GM23248 (cell line): ENCODE measurements around the gene CCDC88C. TPM values are rescaled to one million over a fixed set of nuclear protein-coding genes. Genes with fewer than 3 reads are reported as not detected.
A peak's percentile ranks its signal among the peaks of the same experiment; 100 is the strongest.

Experiments used
- DNase-seq: peaks from one replicate; pipeline ENCODE4 v3.0.0-alpha.2; 2015
- H2AFZ ChIP-seq: fragments of 200-600 bp; sonication (generic); 2 replicates; pipeline ENCODE4 v1.6.1; 2016; ENCODE audit warnings: antibody characterized with exemption
- H3F3A ChIP-seq: fragments of 200-600 bp; sonication (generic); 2 replicates; pipeline ENCODE4 v1.6.1; 2016; ENCODE audit warnings: mild to moderate bottlenecking, antibody characterized with exemption, mixed run types; ENCODE audit not compliant: insufficient read depth
- H3K27ac ChIP-seq: fragments of 200-600 bp; sonication (generic); 2 replicates; pipeline ENCODE4 v1.5.1; 2016; ENCODE audit warnings: mild to moderate bottlenecking
- H3K27me3 ChIP-seq: fragments of 200-600 bp; sonication (generic); replicated peaks from 2 replicates; pipeline ENCODE4 v1.6.1; 2016; ENCODE audit warnings: mild to moderate bottlenecking; ENCODE audit not compliant: insufficient read depth
- H3K36me3 ChIP-seq: fragments of 200-600 bp; sonication (generic); 2 replicates; pipeline ENCODE4 v1.6.1; 2016; ENCODE audit warnings: low read depth, mild to moderate bottlenecking
- H3K4me1 ChIP-seq: fragments of 200-600 bp; sonication (generic); 2 replicates; pipeline ENCODE4 v1.6.1; 2016; ENCODE audit warnings: mild to moderate bottlenecking; ENCODE audit not compliant: insufficient read depth
- H3K4me2 ChIP-seq: fragments of 200-600 bp; sonication (generic); one replicate; pipeline ENCODE4 v1.6.1; 2016; ENCODE audit warnings: mild to moderate bottlenecking; ENCODE audit not compliant: unreplicated experiment
- H3K4me3 ChIP-seq: fragments of 200-600 bp; sonication (generic); 2 replicates; pipeline ENCODE4 v1.5.1; 2016; ENCODE audit warnings: mild to moderate bottlenecking
- H3K79me2 ChIP-seq: fragments of 200-600 bp; sonication (generic); 2 replicates; pipeline ENCODE4 v1.6.1; 2016; ENCODE audit warnings: mild to moderate bottlenecking; ENCODE audit not compliant: insufficient read depth
- H3K9ac ChIP-seq: fragments of 200-600 bp; sonication (generic); 2 replicates; pipeline ENCODE4 v1.6.1; 2016; ENCODE audit warnings: mild to moderate bottlenecking
- H3K9me2 ChIP-seq: fragments of 200-600 bp; sonication (generic); 2 replicates; pipeline ENCODE4 v1.6.1; 2016; ENCODE audit warnings: mixed run types, mild to moderate bottlenecking, moderate library complexity; ENCODE audit not compliant: insufficient read depth
- H3K9me3 ChIP-seq: fragments of 200-600 bp; sonication (generic); one replicate; pipeline ENCODE4 v1.6.1; 2017; ENCODE audit warnings: low read depth
- H4K20me1 ChIP-seq: fragments of 200-600 bp; sonication (generic); 2 replicates; pipeline ENCODE4 v1.6.0; 2016; ENCODE audit not compliant: insufficient read depth
- EZH2 ChIP-seq: fragments of 200-600 bp; sonication (generic); IDR thresholded peaks from 2 replicates; pipeline ENCODE4 v1.6.1; 2018; ENCODE audit warnings: antibody characterized with exemption, mild to moderate bottlenecking; ENCODE audit not compliant: insufficient read depth, poor library complexity, severe bottlenecking
- EZH2phosphoT487 ChIP-seq: fragments of 200-600 bp; sonication (generic); IDR thresholded peaks from 2 replicates; pipeline ENCODE4 v1.6.1; 2018; ENCODE audit warnings: antibody characterized with exemption, moderate library complexity, mild to moderate bottlenecking, low read depth; ENCODE audit not compliant: insufficient read depth
- WGBS, 2 experiments: methylation state at CpG; one replicate each; pipeline ENCODE4 v1.1.6; 2015 to 2017; ENCODE audit warnings: low lambda C conversion rate in 2 of 2, low coverage in 1 of 2; ENCODE audit errors: missing lambda C conversion rate in 2 of 2; 5-methylcytosine and 5-hydroxymethylcytosine counted together
- in situ Hi-C: fragments of 300-500 bp; cut with MboI; formaldehyde crosslinking; loops from 2 replicates; pipeline ENCODE4 v1.15.0; 2020
- polyA plus RNA-seq: library from polyadenylated mRNA; unstranded; fragments of >200 nt; fragmentation: Nextera tagmentation; extraction: Ambion mirVana; gene quantifications from 2 replicates; pipeline ENCODE4 v1.2.1, GENCODE V29; 2016
- total RNA-seq: library from RNA; depleted of rRNA; stranded (reverse); fragments of >200 nt; shearing (Covaris generic); gene quantifications from 2 replicates; pipeline ENCODE4 v1.2.3, GENCODE V29; 2014

CCDC88C gene
- total and polyA plus RNA-seq, 2 experiments from 2014 or later = not detected

- WGBS, 2 experiments = 96 to 98% methylated on average over 5 of the region's 5 CpGs
- H3K27ac ChIP-seq = no peak overlapping the region
- H3F3A ChIP-seq = peaks cover 26% of the 10 kb centered on the region
- no peaks in the 10 kb centered on the region for H3K9me2 ChIP-seq
- H3K36me3 ChIP-seq = no peaks in the 10 kb centered on the region
- H3K27me3 ChIP-seq = no peaks in the 10 kb centered on the region
- H3K9ac ChIP-seq = no peak overlapping the region
- H2AFZ ChIP-seq = no peak overlapping the region
- no peaks in the 10 kb centered on the region for H3K9me3 ChIP-seq
- H3K4me3 ChIP-seq = no peak overlapping the region
- no peak for TF ChIP-seq EZH2phosphoT487
- TF ChIP-seq EZH2 = no peak
- H3K4me2 ChIP-seq = no peak overlapping the region
- in situ Hi-C loops = no loop called here
- H3K4me1 ChIP-seq = peaks cover 11% of the 10 kb centered on the region; the same call in 1 of the 2 replicates
- DNase-seq = no peak
- no peaks in the 10 kb centered on the region for H3K79me2 ChIP-seq
- H4K20me1 ChIP-seq = no peaks in the 10 kb centered on the region
Observed at GRCh38 chr14:91261115-91261514, 156.5 kb downstream of the CCDC88C start.

DNA sequence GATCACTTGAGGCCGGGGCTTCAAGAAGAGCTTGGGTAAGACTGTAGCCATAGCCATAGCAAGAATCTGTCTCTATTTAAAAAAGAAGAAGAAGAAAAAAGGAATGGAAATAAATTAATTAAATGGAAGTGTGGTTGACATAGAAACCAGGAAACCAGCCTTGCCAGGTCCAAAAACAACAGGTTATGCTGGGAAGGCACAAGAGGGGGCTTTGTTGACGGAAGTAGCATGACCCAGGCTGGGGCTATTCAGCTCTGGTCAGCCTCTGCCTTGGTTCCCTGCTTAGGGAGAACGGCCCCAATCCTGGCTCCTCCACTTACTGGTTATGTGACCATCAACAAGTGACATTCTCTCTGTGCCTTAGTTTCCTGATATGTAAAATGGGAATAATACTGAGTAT is 158.7 kb downstream of the CCDC88C start:
- H3K9me2 ChIP-seq = no peaks in the 10 kb centered on the region
- TF ChIP-seq EZH2 (no peak), EZH2phosphoT487 (no peak)
- H3K9me3 ChIP-seq = no peaks in the 10 kb centered on the region
- peak overlapping the region; percentile 70 for H3K27ac ChIP-seq
- peaks cover 11% of the 10 kb centered on the region; the same call in 1 of the 2 replicates for H3K4me1 ChIP-seq
- peak overlapping the region; percentile 43; the same call in 1 of the 2 replicates for H3K9ac ChIP-seq
- no peak overlapping the region for H3K4me3 ChIP-seq
- H3F3A ChIP-seq = peaks cover 29% of the 10 kb centered on the region
- H2AFZ ChIP-seq = no peak overlapping the region
- no peaks in the 10 kb centered on the region for H3K79me2 ChIP-seq
- DNase-seq = no peak
- H3K27me3 ChIP-seq = no peaks in the 10 kb centered on the region
- in situ Hi-C loops = no loop called here
- no peak overlapping the region for H3K4me2 ChIP-seq
- H3K36me3 ChIP-seq = no peaks in the 10 kb centered on the region
- 96 to 100% methylated on average over 3 of the region's 3 CpGs for WGBS, 2 experiments
- no peaks in the 10 kb centered on the region for H4K20me1 ChIP-seq

DNA sequence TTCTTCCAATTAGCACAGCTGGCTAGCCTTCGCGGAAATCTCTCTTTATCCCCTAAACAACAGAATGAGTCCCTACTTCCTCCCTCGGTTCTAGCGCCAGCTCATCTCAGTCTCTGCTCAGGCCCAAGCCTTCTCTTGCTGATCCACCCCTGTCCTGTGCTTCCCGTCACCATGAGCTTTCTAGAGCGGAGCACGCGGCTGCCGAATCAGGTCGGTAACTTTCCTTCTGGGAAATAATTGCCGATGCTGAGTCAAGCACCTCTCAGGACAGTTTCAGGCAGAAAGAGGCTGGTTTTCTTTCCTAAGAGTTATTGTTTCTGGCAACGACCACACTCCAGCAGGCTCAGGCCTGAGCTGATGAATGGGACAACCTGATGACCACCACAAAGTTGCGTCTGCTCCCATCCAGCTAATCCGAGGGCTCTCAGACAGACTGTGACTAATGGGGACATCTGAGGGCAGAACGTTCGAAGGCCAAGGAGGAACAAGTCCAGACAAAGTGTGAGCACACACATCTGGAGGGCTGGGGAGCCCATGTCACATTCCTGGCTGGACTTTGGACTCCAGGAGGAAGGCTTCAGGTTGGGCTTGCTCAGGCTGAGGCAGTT is 159.5 kb downstream of the CCDC88C start:
- Histone ChIP-seq H3K27me3 (no peaks in the 10 kb centered on the region), H3K9me2 (no peaks in the 10 kb centered on the region), H3F3A (peaks cover 29% of the 10 kb centered on the region), H3K36me3 (no peaks in the 10 kb centered on the region), H3K79me2 (no peaks in the 10 kb centered on the region), H3K9ac (peak overlapping the region; percentile 43), H3K4me1 (peaks cover 11% of the 10 kb centered on the region; the same call in 1 of the 2 replicates), H3K27ac (peak overlapping the region; percentile 70), H3K4me3 (no peak overlapping the region), H3K4me2 (no peak overlapping the region), H2AFZ (peak overlapping the region; percentile 53), H3K9me3 (no peaks in the 10 kb centered on the region), H4K20me1 (no peaks in the 10 kb centered on the region)
- 34 to 44% methylated on average over 16 of the region's 16 CpGs for WGBS, 2 experiments
- TF ChIP-seq EZH2 (no peak), EZH2phosphoT487 (no peak)
- peak; percentile 82 for DNase-seq
- in situ Hi-C loops = no loop called here

- Histone ChIP-seq H3K4me1 (peaks cover 11% of the 10 kb centered on the region; the same call in 1 of the 2 replicates), H2AFZ (peak overlapping the region; percentile 53), H3K9me3 (no peaks in the 10 kb centered on the region), H3K27me3 (no peaks in the 10 kb centered on the region), H3K9me2 (no peaks in the 10 kb centered on the region), H4K20me1 (no peaks in the 10 kb centered on the region), H3K79me2 (no peaks in the 10 kb centered on the region), H3K4me3 (no peak overlapping the region), H3K4me2 (no peak overlapping the region), H3K36me3 (no peaks in the 10 kb centered on the region), H3K27ac (peak overlapping the region; percentile 70), H3F3A (peaks cover 29% of the 10 kb centered on the region), H3K9ac (peak overlapping the region; percentile 43)
- WGBS, 2 experiments = 63 to 70% methylated on average over 8 of the region's 8 CpGs
- in situ Hi-C loops = no loop called here
- TF ChIP-seq EZH2 = no peak
- TF ChIP-seq EZH2phosphoT487 = no peak
- DNase-seq = no peak
Observed at GRCh38 chr14:91257328-91258010, 160.2 kb downstream of the CCDC88C start.
